ENCODE data around the gene GFRA1. TPM values are rescaled to one million over a fixed set of nuclear protein-coding genes. Genes with fewer than 3 reads are reported as not detected.

GFRA1 gene
- total and polyA plus RNA-seq, 7 experiments from 2014 or later, result not detected

DNA sequence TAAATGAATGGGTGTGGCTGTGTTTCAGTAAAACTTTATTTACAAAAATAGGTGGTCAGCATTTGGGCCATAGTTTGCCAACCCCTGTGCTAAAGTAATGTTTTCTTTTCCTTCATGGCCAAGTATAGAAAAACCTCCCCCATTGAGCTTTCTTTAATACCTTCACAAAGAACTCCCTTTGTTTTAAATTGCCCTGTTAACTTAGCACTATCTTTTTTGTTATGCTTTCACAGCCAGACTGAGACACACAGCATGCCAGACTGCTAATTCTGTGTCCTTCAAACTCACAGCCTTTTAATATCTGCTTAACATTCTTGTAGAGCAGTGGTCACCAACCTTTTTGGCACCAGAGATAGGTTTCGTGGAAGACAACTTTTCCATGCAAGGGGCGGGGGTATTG, 78.0 kb downstream of the GFRA1 start:
- Mint-ChIP-seq H3K4me1 (no peaks in the 10 kb centered on the region), H3K4me3 (no peak overlapping the region), H3K36me3 (peaks cover 0 to 4% (median 0%) of the 10 kb centered on the region in 5 donors), H3K27me3 (peaks cover 0 to 16% (median 0%) of the 10 kb centered on the region in 5 donors), H3K9me3 (peaks cover 0 to 20% (median 9%) of the 10 kb centered on the region in 11 donors), H3K27ac (no peak overlapping the region)
- ChIA-PET CTCF (no interaction called here), POLR2A (no interaction called here)
- intact Hi-C loops (cut with micrococcal nuclease), result no loop called here
- no peak for DNase-seq
- H3K27me3 ChIP-seq (ENCODE audit: control insufficient read depth in 2 of 2, insufficient read depth in 2 of 2, low read length in 2 of 2), result no peaks in the 10 kb centered on the region
- H3K36me3 ChIP-seq (ENCODE audit: control insufficient read depth in 2 of 3, insufficient read depth in 3 of 3, low read length in 3 of 3), result no peaks in the 10 kb centered on the region
- no peaks in the 10 kb centered on the region for H3K4me1 ChIP-seq (ENCODE audit: control insufficient read depth in 2 of 2, insufficient read depth in 2 of 2, low read length in 2 of 2)
- no peak for ATAC-seq
- no peak overlapping the region for H3K4me3 ChIP-seq (ENCODE audit: low read length)
- no peak overlapping the region for H3K27ac ChIP-seq (ENCODE audit: low read depth, low read length)
- H3K9me3 ChIP-seq (ENCODE audit: control insufficient read depth in 2 of 3, low read length in 3 of 3), result peaks cover 0 to 12% (median 0%) of the 10 kb centered on the region in 3 experiments

DNA sequence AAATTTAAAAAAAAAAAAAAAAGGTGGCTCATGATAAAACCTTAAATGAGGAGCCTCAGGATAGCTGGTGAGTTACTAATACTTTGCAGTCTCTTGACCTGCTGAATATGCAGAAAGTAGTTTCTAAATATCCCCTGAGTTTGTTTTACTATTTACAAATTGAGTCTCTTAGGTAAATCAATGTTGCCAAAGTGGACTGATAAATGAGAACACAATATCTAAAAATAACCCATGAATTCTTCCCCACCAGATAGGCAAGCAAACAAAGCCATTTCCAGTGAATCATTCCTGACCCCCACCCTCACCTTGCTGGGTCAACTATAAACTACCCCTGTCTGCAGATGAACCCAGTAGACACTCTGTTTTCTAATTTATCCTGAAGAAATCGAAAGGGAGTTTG, 78.9 kb downstream of the GFRA1 start:
- no peak overlapping the region for H3K27ac Mint-ChIP-seq
- Histone ChIP-seq H3K36me3 (ENCODE audit: control insufficient read depth in 2 of 3, insufficient read depth in 3 of 3, low read length in 3 of 3) (no peaks in the 10 kb centered on the region), H3K4me3 (ENCODE audit: low read length) (no peak overlapping the region), H3K27ac (ENCODE audit: low read depth, low read length) (no peak overlapping the region), H3K4me1 (ENCODE audit: control insufficient read depth in 2 of 2, insufficient read depth in 2 of 2, low read length in 2 of 2) (no peaks in the 10 kb centered on the region), H3K9me3 (ENCODE audit: control insufficient read depth in 2 of 3, low read length in 3 of 3) (peaks cover 0 to 12% (median 0%) of the 10 kb centered on the region in 3 experiments), H3K27me3 (ENCODE audit: control insufficient read depth in 2 of 2, insufficient read depth in 2 of 2, low read length in 2 of 2) (no peaks in the 10 kb centered on the region)
- DNase-seq, result no peak
- H3K4me1 Mint-ChIP-seq, result no peaks in the 10 kb centered on the region
- ChIA-PET POLR2A (no interaction called here), CTCF (no interaction called here)
- peaks cover 0 to 11% (median 0%) of the 10 kb centered on the region in 5 donors for H3K27me3 Mint-ChIP-seq
- peaks cover 0 to 20% (median 9%) of the 10 kb centered on the region in 11 donors for H3K9me3 Mint-ChIP-seq
- no peak for ATAC-seq
- peaks cover 0 to 4% (median 0%) of the 10 kb centered on the region in 5 donors for H3K36me3 Mint-ChIP-seq
- intact Hi-C loops (cut with micrococcal nuclease), result no loop called here
- H3K4me3 Mint-ChIP-seq, result no peak overlapping the region

DNA sequence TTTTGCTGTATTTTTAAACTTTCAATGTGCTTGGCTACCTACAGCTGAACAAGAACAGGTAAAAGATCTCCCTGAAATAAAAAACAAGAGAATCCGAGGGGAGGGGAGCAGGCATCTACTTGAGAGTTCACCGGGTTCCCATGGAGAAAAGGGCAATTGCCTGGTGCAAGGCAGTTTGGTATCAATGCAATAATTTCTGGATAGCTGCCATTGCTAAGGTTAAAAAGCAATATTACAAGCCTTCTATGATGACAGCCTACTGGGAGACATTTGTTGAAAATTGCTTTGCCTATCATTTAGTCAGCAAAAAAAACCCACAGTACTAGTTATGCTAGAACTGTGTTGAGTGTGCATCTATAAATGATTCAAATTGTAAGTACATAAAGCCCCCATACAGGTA, 82.1 kb downstream of the GFRA1 start:
- peaks cover 0 to 20% (median 8%) of the 10 kb centered on the region in 11 donors for H3K9me3 Mint-ChIP-seq
- peaks cover 0 to 4% (median 0%) of the 10 kb centered on the region in 5 donors for H3K36me3 Mint-ChIP-seq
- CTCF ChIA-PET, result no interaction called here
- H3K27ac ChIP-seq (ENCODE audit: low read depth, low read length), result no peak overlapping the region
- H3K27me3 Mint-ChIP-seq, result peaks cover 0 to 4% (median 0%) of the 10 kb centered on the region in 5 donors
- no peaks in the 10 kb centered on the region for H3K4me1 ChIP-seq (ENCODE audit: control insufficient read depth in 2 of 2, insufficient read depth in 2 of 2, low read length in 2 of 2)
- intact Hi-C loops (cut with micrococcal nuclease), result no loop called here
- H3K9me3 ChIP-seq (ENCODE audit: control insufficient read depth in 2 of 3, low read length in 3 of 3), result peaks cover 0 to 12% (median 0%) of the 10 kb centered on the region in 3 experiments
- ATAC-seq, result no peak
- no peak for DNase-seq
- no peaks in the 10 kb centered on the region for H3K27me3 ChIP-seq (ENCODE audit: control insufficient read depth in 2 of 2, insufficient read depth in 2 of 2, low read length in 2 of 2)
- no peaks in the 10 kb centered on the region for H3K4me1 Mint-ChIP-seq
- POLR2A ChIA-PET, result no interaction called here
- no peak overlapping the region for H3K27ac Mint-ChIP-seq
- H3K4me3 ChIP-seq (ENCODE audit: low read length), result no peak overlapping the region
- H3K4me3 Mint-ChIP-seq, result no peak overlapping the region
- H3K36me3 ChIP-seq (ENCODE audit: control insufficient read depth in 2 of 3, insufficient read depth in 3 of 3, low read length in 3 of 3), result no peaks in the 10 kb centered on the region

DNA sequence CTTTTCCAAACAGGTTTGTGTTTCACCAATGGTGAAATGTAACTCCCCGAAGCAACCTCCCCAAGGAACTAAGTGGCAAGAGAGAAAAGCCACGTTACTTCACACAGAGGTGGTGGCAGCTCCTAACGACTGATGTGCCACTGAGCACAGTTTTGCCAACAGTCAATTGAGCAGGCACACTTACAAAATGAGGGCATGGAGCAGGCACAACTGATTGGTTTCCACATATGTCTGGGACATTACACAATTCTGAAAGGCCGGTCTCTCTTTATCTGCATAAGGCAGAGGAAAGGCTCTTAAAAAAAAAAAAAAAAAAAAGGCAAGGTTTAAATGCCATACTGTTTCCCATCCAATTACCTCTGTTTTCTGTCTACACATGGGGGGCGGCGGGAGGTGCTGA, 86.7 kb downstream of the GFRA1 start:
- peaks cover 0 to 4% (median 0%) of the 10 kb centered on the region in 5 donors for H3K27me3 Mint-ChIP-seq
- intact Hi-C loops (cut with micrococcal nuclease), result no loop called here

DNA sequence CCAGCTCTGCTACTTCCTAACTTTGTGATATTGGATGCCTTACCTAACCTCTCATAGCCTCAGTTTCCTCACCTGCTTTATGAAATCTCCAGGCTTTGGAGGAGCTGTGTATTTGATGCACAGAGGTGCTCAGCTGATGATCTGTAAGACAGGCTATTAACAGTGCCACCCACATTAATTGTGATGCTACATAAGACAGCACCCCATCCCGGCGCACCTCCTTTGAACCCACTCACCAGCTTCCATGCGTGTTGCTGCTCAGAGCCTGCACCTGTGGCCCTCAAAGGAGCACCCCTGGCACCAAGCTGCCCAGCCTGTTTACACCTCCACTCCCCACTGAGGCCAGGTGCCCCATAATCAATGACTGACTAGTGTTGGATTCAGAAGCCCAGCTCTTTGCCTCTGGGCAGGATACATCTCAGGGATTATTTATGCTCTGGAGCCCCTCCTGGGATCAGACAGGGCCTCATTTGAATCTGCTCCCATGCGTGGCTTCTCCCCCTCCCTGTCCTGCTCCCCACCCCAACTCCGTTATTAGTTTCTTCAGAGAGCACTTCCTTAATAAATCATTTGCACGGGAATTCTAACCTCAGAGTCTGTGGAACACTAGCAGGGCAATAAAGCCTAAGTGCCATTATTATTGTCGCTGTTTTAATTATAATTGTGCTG, 87.7 kb downstream of the GFRA1 start:
- no peaks in the 10 kb centered on the region for H3K27me3 Mint-ChIP-seq
- no peak overlapping the region for H3K27ac Mint-ChIP-seq
- Histone ChIP-seq H3K27me3 (ENCODE audit: control insufficient read depth in 2 of 2, insufficient read depth in 2 of 2, low read length in 2 of 2) (no peaks in the 10 kb centered on the region), H3K4me3 (ENCODE audit: low read length) (no peak overlapping the region), H3K9me3 (ENCODE audit: control insufficient read depth in 2 of 3, low read length in 3 of 3) (no peaks in the 10 kb centered on the region), H3K36me3 (ENCODE audit: control insufficient read depth in 2 of 3, insufficient read depth in 3 of 3, low read length in 3 of 3) (no peaks in the 10 kb centered on the region), H3K4me1 (ENCODE audit: control insufficient read depth in 2 of 2, insufficient read depth in 2 of 2, low read length in 2 of 2) (no peaks in the 10 kb centered on the region), H3K27ac (ENCODE audit: low read depth, low read length) (no peak overlapping the region)
- CTCF ChIA-PET, result no interaction called here
- intact Hi-C loops (cut with micrococcal nuclease), result no loop called here
- ATAC-seq (no peak), DNase-seq (no peak)
- no peaks in the 10 kb centered on the region for H3K4me1 Mint-ChIP-seq
- no peak overlapping the region for H3K4me3 Mint-ChIP-seq
- H3K9me3 Mint-ChIP-seq, result peaks cover 0 to 3% (median 0%) of the 10 kb centered on the region in 11 donors
- POLR2A ChIA-PET, result no interaction called here
- H3K36me3 Mint-ChIP-seq, result no peaks in the 10 kb centered on the region

More for the DNA sequence above, 86.7 kb downstream of the GFRA1 start:
- ATAC-seq (no peak), DNase-seq (no peak)
- H3K27ac ChIP-seq (ENCODE audit: low read depth, low read length), result no peak overlapping the region
- ChIA-PET CTCF (no interaction called here), POLR2A (no interaction called here)
- H3K4me3 Mint-ChIP-seq, result no peak overlapping the region
- H3K9me3 Mint-ChIP-seq, result peaks cover 0 to 6% (median 0%) of the 10 kb centered on the region in 11 donors
- no peaks in the 10 kb centered on the region for H3K27me3 ChIP-seq (ENCODE audit: control insufficient read depth in 2 of 2, insufficient read depth in 2 of 2, low read length in 2 of 2)
- no peaks in the 10 kb centered on the region for H3K4me1 ChIP-seq (ENCODE audit: control insufficient read depth in 2 of 2, insufficient read depth in 2 of 2, low read length in 2 of 2)
- H3K9me3 ChIP-seq (ENCODE audit: control insufficient read depth in 2 of 3, low read length in 3 of 3), result no peaks in the 10 kb centered on the region
- H3K4me1 Mint-ChIP-seq, result no peaks in the 10 kb centered on the region
- H3K27ac Mint-ChIP-seq, result no peak overlapping the region
- H3K36me3 Mint-ChIP-seq, result no peaks in the 10 kb centered on the region
- H3K36me3 ChIP-seq (ENCODE audit: control insufficient read depth in 2 of 3, insufficient read depth in 3 of 3, low read length in 3 of 3), result no peaks in the 10 kb centered on the region
- no peak overlapping the region for H3K4me3 ChIP-seq (ENCODE audit: low read length)

DNA sequence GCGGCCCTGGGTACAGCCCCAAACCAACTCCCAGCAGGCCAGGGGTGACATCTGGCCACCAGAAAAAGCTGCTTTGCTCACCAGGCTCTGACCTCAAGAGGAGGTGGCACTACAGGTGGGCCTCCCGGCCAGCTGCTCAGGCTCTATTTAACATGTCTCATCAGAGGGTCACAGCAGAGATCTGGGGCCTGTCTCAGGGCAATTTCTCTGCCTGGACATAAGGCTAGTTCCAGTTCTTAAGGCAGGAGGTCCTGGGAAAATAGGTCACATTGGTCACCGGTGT, 88.6 kb downstream of the GFRA1 start:
- H3K9me3 ChIP-seq (ENCODE audit: control insufficient read depth in 2 of 3, low read length in 3 of 3), result no peaks in the 10 kb centered on the region
- H3K27me3 ChIP-seq (ENCODE audit: control insufficient read depth in 2 of 2, insufficient read depth in 2 of 2, low read length in 2 of 2), result no peaks in the 10 kb centered on the region
- H3K9me3 Mint-ChIP-seq, result peaks cover 0 to 3% (median 0%) of the 10 kb centered on the region in 11 donors
- H3K36me3 ChIP-seq (ENCODE audit: control insufficient read depth in 2 of 3, insufficient read depth in 3 of 3, low read length in 3 of 3), result no peaks in the 10 kb centered on the region
- H3K4me3 Mint-ChIP-seq, result no peak overlapping the region
- no peak for ATAC-seq
- no peaks in the 10 kb centered on the region for H3K4me1 ChIP-seq (ENCODE audit: control insufficient read depth in 2 of 2, insufficient read depth in 2 of 2, low read length in 2 of 2)
- no peaks in the 10 kb centered on the region for H3K4me1 Mint-ChIP-seq
- intact Hi-C loops (cut with micrococcal nuclease), result no loop called here
- ChIA-PET POLR2A (no interaction called here), CTCF (no interaction called here)
- no peak overlapping the region for H3K27ac Mint-ChIP-seq
- no peak overlapping the region for H3K27ac ChIP-seq (ENCODE audit: low read depth, low read length)
- no peaks in the 10 kb centered on the region for H3K36me3 Mint-ChIP-seq
- no peak for DNase-seq
- no peaks in the 10 kb centered on the region for H3K27me3 Mint-ChIP-seq
- no peak overlapping the region for H3K4me3 ChIP-seq (ENCODE audit: low read length)

DNA sequence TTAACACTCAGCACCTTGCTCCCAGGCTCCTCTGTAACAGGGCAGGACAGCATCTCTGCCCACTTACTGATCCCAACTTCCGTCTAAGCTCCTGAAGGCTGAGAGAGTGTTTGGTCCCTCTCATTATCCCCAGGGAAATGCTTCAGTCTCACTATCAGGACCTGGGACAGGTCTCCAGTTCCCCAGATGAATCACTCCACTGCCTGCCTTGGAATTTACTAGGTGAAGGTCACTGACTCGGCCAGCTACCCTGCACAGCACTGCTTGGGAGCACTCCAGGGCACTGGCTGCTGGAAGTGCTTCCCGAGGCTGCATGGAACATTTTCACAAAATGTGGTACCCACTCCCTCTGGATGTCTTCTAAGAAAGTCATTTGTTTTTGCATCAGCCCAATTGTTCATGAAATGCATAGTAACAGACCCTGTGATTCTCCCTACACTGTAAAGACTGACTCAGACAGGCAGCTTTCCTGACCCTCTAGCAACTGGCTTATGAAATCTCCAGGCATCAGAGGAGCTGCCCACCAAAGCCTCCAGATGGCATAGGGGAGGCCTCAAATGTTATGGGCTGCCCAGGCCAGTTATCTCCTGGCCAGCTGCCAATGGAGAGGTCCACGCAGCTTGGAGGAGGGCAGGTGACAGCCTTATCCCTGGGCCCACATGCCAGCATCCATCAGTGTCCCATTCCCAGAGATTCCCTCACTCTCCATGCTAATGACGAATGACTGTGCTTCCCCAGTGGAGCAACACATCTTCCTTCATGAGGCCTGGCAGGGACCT, 89.1 kb downstream of the GFRA1 start:
- H3K27ac ChIP-seq (ENCODE audit: low read depth, low read length), result no peak overlapping the region

More for the DNA sequence above, 89.1 kb downstream of the GFRA1 start:
- H3K4me1 ChIP-seq (ENCODE audit: control insufficient read depth in 2 of 2, insufficient read depth in 2 of 2, low read length in 2 of 2), result no peaks in the 10 kb centered on the region
- no peaks in the 10 kb centered on the region for H3K4me1 Mint-ChIP-seq
- H3K27me3 Mint-ChIP-seq, result no peaks in the 10 kb centered on the region
- no peak overlapping the region for H3K4me3 Mint-ChIP-seq
- H3K36me3 ChIP-seq (ENCODE audit: control insufficient read depth in 2 of 3, insufficient read depth in 3 of 3, low read length in 3 of 3), result no peaks in the 10 kb centered on the region
- intact Hi-C loops (cut with micrococcal nuclease), result no loop called here
- peaks cover 0 to 3% (median 0%) of the 10 kb centered on the region in 11 donors for H3K9me3 Mint-ChIP-seq
- no peak overlapping the region for H3K27ac Mint-ChIP-seq
- no peak for DNase-seq
- ATAC-seq, result no peak
- H3K27me3 ChIP-seq (ENCODE audit: control insufficient read depth in 2 of 2, insufficient read depth in 2 of 2, low read length in 2 of 2), result no peaks in the 10 kb centered on the region
- no peaks in the 10 kb centered on the region for H3K9me3 ChIP-seq (ENCODE audit: control insufficient read depth in 2 of 3, low read length in 3 of 3)
- CTCF ChIA-PET, result no interaction called here
- POLR2A ChIA-PET, result no interaction called here
- no peaks in the 10 kb centered on the region for H3K36me3 Mint-ChIP-seq
- no peak overlapping the region for H3K4me3 ChIP-seq (ENCODE audit: low read length)
